CD4-positive, alpha-beta T cell treated with Interleukin-10 for 1 hour (primary cell): ENCODE results near the gene FRYL.
"Not testable (repeated sequence)": the region's sequence is repeated elsewhere in the genome, so short reads cannot be mapped to it uniquely, and the experiment has no call there.

ENCODE experiments used
- DNase-seq: peaks from one replicate; pipeline ENCODE4 v3.0.0-alpha.2; 2020

The FRYL gene

GRCh38 chr4:48653217-48654014 lies 126.7 kb downstream of the FRYL start:
- DNase-seq, result peak; percentile 31

- DNase-seq, result no peak
Observed at GRCh38 chr4:48651914-48652313, 128.2 kb downstream of the FRYL start.

- DNase-seq, result no peak
Observed at GRCh38 chr4:48649505-48649904, 130.6 kb downstream of the FRYL start.

GRCh38 chr4:48645225-48645794 lies 134.8 kb downstream of the FRYL start:
- DNase-seq, result no peak

- no peak for DNase-seq
Observed at GRCh38 chr4:48642421-48643374, 137.4 kb downstream of the FRYL start.

- no peak for DNase-seq
Observed at GRCh38 chr4:48641401-48641800, 138.7 kb downstream of the FRYL start.

- DNase-seq, result no peak
Observed at GRCh38 chr4:48640699-48641098, 139.4 kb downstream of the FRYL start.

GRCh38 chr4:48640225-48640624 lies 139.9 kb downstream of the FRYL start:
- DNase-seq, result no peak

GRCh38 chr4:48639807-48640206 lies 140.3 kb downstream of the FRYL start:
- DNase-seq, result no peak

GRCh38 chr4:48638586-48638985 lies 141.5 kb downstream of the FRYL start:
- not testable (repeated sequence) for DNase-seq

GRCh38 chr4:48636911-48637310 lies 143.2 kb downstream of the FRYL start:
- DNase-seq, result no peak

- DNase-seq, result no peak
Observed at GRCh38 chr4:48635980-48636379, 144.1 kb downstream of the FRYL start.

- DNase-seq, result no peak
Observed at GRCh38 chr4:48635310-48635709, 144.8 kb downstream of the FRYL start.

- DNase-seq, result no peak
Observed at GRCh38 chr4:48634688-48635308, 145.3 kb downstream of the FRYL start.

GRCh38 chr4:48633657-48634056 lies 146.4 kb downstream of the FRYL start:
- no peak for DNase-seq

GRCh38 chr4:48629458-48629857 lies 150.6 kb downstream of the FRYL start:
- no peak for DNase-seq

- DNase-seq, result no peak
Observed at GRCh38 chr4:48623182-48623780, 156.8 kb downstream of the FRYL start.

- DNase-seq, result no peak
Observed at GRCh38 chr4:48620831-48621230, 159.2 kb downstream of the FRYL start.

GRCh38 chr4:48620093-48620492 lies 160.0 kb downstream of the FRYL start:
- DNase-seq, result no peak

- DNase-seq, result no peak
Observed at GRCh38 chr4:48604527-48604926, 175.6 kb downstream of the FRYL start.

GRCh38 chr4:48604041-48604440 lies 176.0 kb downstream of the FRYL start:
- DNase-seq, result no peak

GRCh38 chr4:48603366-48604003 lies 176.6 kb downstream of the FRYL start:
- no peak for DNase-seq
